ENCODE data around the gene GLT1D1. TPM values are rescaled to one million over a fixed set of nuclear protein-coding genes. Genes with fewer than 3 reads are reported as not detected.
"Not testable (repeated sequence)": the region's sequence is repeated elsewhere in the genome, so short reads cannot be mapped to it uniquely, and the experiment has no call there.

Gene GLT1D1
- 1 to 10 TPM; 1.0 to 4.9 (median 3.0) TPM for total RNA-seq

DNA sequence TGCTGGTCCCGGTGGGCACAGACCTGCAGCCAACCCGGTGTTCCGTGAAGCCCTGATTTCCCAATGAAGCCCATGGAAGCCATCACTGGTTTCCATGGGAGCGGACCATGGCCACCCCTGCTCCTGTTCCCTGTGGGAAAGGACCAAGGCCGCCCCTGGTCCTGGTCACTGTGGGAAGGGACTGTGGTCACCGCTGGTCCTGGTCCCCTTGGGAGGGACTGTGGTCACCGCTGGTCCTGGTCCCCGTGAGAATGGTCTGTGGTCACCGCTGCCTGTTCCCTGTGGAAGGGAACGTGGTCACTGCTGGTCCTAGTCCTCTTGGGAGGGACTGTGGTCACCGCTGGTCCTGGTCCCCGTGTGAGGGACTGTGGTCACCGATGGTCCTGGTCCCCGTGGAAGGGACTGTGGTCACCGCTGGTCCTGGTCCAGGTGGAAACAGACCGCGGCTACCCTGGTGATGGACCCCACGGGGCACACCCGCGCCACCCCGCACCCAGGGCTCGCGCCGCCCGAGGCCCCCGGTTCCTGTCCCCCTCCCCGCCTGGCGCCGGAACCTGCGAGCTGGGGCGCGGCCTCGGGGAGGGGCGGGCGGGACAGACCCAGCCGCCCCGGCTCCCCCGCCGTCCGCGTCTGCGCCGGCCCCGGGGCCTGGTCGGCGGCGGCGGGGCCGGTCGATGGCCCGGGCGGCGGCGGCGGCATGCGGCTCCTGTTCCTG, at the start of gene GLT1D1:
TSS of gene GLT1D1 (plus strand) at position 594 of the 715 bp plus-strand sequence. CDS start at position 698, 104 bp downstream.
- peak; percentile 8 to 37 for ATAC-seq

DNA sequence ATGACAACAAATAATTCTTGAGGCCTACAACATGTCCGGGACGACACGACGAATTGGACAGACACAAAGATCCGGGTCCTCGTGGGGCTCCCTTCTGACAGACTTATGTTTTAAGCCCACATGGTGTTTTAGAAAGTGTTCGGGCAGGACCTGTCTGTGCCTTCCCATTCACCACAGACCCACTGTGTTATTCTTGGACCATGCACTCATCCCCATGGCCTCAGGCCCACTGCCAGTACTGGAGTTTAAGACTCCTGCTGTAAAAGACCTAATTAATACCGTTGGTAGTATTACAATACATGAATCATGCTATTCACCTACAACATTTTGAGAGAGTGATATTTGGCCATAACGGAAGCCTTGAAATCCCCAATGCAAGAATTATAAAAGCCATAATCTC, 49.5 kb upstream of the GLT1D1 start:
- ATAC-seq, result peak; percentile 43 to 67
- peak overlapping the region; percentile 86 to 98 (median 96) for H3K27ac ChIP-seq
- H3K4me3 ChIP-seq, result no peak overlapping the region
- peaks cover 0 to 35% of the 10 kb centered on the region in 2 donors for H3K36me3 ChIP-seq
- TF ChIP-seq POLR2A (IDR thresholded peaks at IDR 0.05) (peak in 1 of 2 donors; percentile 36), CTCF (IDR thresholded peaks at IDR 0.05 in 4 of 5, conservative IDR thresholded peaks at IDR 0.05 in 1 of 5) (no peak)
- peaks cover 63 to 74% of the 10 kb centered on the region in 2 donors for H3K4me1 ChIP-seq
- in situ Hi-C loops (cut with MboI; ENCODE audit: low sequenced_read_pairs in 4 of 4), result no loop called here
- H3K9me3 ChIP-seq, result no peaks in the 10 kb centered on the region
- intact Hi-C loops (cut with DNase I; ENCODE audit: low total_unique reads), result no loop called here
- peak; percentile 63 to 78 for DNase-seq
- no peaks in the 10 kb centered on the region for H3K27me3 ChIP-seq

More for the DNA sequence above, at the start of gene GLT1D1:
- H3K27me3 ChIP-seq, result peaks cover 2 to 6% (median 6%) of the 10 kb centered on the region in 3 donors
- DNase-seq, result no peak
- in situ Hi-C loops (cut with MboI; ENCODE audit: low sequenced_read_pairs in 4 of 4), result no loop called here
- TF ChIP-seq POLR2A (IDR thresholded peaks at IDR 0.05) (no peak), CTCF (IDR thresholded peaks at IDR 0.05 in 4 of 5, conservative IDR thresholded peaks at IDR 0.05 in 1 of 5) (no peak)
- no peak within 1 kb of the TSS for H3K27ac ChIP-seq
- H3K4me3 ChIP-seq, result peak within 1 kb of the TSS; percentile 36 to 54 (median 47)
- no peaks in the 10 kb centered on the region for H3K36me3 ChIP-seq
- intact Hi-C loops (cut with DNase I; ENCODE audit: low total_unique reads), result loop anchor here (1.0 kb wide), 1 partner anchor 71 kb away; no protein-coding TSS in a partner anchor
- H3K4me1 ChIP-seq, result no peaks in the 10 kb centered on the region
- H3K9me3 ChIP-seq, result no peaks in the 10 kb centered on the region

DNA sequence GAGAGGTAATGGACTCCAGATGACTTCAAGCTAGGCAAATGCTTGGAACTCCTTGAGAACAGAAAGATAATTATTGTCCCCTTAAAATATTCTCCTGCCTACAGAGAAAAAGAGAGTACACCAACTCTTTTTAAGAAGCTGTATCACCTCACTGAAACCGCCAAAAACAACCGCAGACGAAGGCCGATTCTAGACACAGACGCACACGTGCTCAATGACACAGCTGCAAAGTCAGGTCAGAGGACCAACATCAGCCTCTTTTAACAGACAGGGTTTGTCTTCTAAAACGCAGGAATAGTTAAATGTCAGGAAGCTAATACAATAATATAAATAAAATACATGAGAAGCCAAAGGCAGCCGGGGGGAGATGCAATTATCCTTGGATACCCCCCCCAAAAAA, 48.5 kb upstream of the GLT1D1 start:
- intact Hi-C loops (cut with DNase I; ENCODE audit: low total_unique reads) (no loop called here), in situ Hi-C loops (cut with MboI; ENCODE audit: low sequenced_read_pairs in 4 of 4) (no loop called here)
- peak overlapping the region; percentile 86 to 98 (median 96) for H3K27ac ChIP-seq
- DNase-seq (peak in 1 of 2 donors; percentile 11), ATAC-seq (no peak)
- TF ChIP-seq CTCF (IDR thresholded peaks at IDR 0.05 in 4 of 5, conservative IDR thresholded peaks at IDR 0.05 in 1 of 5) (no peak), POLR2A (IDR thresholded peaks at IDR 0.05) (no peak)
- peaks cover 65 to 76% of the 10 kb centered on the region in 2 donors for H3K4me1 ChIP-seq
- no peak overlapping the region for H3K4me3 ChIP-seq
- H3K36me3 ChIP-seq, result peaks cover 0 to 31% of the 10 kb centered on the region in 2 donors
- no peaks in the 10 kb centered on the region for H3K27me3 ChIP-seq
- no peaks in the 10 kb centered on the region for H3K9me3 ChIP-seq

DNA sequence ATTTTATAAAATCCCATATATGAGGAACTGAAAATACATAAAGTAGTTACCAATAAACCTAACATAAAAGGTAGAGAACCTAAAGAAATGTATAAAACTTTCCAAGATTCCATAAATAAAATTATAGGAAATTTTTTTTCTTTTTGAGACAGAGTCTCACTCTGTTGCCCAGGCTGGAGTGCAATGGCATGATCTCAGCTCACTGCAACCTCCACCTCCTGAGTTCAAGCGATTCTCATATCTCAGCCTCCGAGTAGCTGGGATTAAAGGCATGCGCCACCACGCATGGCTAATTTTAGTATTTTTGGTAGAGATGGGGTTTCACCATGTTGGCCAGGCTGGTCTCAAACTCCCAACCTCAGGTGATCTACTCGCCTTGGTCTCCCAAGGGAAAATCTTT, 47.9 kb upstream of the GLT1D1 start:
- in situ Hi-C loops (cut with MboI; ENCODE audit: low sequenced_read_pairs in 4 of 4), result not testable (repeated sequence)
- peaks cover 0 to 24% of the 10 kb centered on the region in 2 donors for H3K36me3 ChIP-seq

GRCh38 chr12:128806573-128806972, 46.7 kb upstream of the GLT1D1 start:
- in situ Hi-C loops (cut with MboI; ENCODE audit: low sequenced_read_pairs in 4 of 4), result no loop called here
- TF ChIP-seq CTCF (IDR thresholded peaks at IDR 0.05 in 4 of 5, conservative IDR thresholded peaks at IDR 0.05 in 1 of 5), result no peak
- TF ChIP-seq POLR2A (IDR thresholded peaks at IDR 0.05), result no peak
- Histone ChIP-seq H3K36me3 (peaks cover 0 to 17% of the 10 kb centered on the region in 2 donors), H3K27ac (peak overlapping the region; percentile 86 to 98 (median 96)), H3K27me3 (no peaks in the 10 kb centered on the region), H3K4me3 (no peak overlapping the region), H3K9me3 (no peaks in the 10 kb centered on the region), H3K4me1 (peaks cover 66 to 81% of the 10 kb centered on the region in 2 donors)
- DNase-seq (peak in 1 of 2 donors; percentile 26), ATAC-seq (no peak)
- intact Hi-C loops (cut with DNase I; ENCODE audit: low total_unique reads), result no loop called here

More for the DNA sequence above, 47.9 kb upstream of the GLT1D1 start:
- H3K9me3 ChIP-seq; H3K4me3 ChIP-seq; ATAC-seq; H3K27me3 ChIP-seq; intact Hi-C loops (cut with DNase I; ENCODE audit: low total_unique reads): not testable (repeated sequence)
- H3K27ac ChIP-seq, result peak overlapping the region; percentile 86 to 98 (median 96)
- DNase-seq, result peak in 1 of 2 donors; percentile 17
- H3K4me1 ChIP-seq, result peaks cover 67 to 80% of the 10 kb centered on the region in 2 donors

Data from gastrocnemius medialis (tissue), 4 donors.